Peyer's patch (tissue), 4 donors: ENCODE measurements around the gene DCP1A.

Source experiments
- POLR2A ChIP-seq, 2 donors: fragments of 450-650 bp; IDR thresholded peaks; one replicate each; pipeline ENCODE4 v1.5.1; 2017; ENCODE audit warnings: antibody characterized with exemption in 2 of 2, mild to moderate bottlenecking in 2 of 2, moderate library complexity in 2 of 2
- TF ChIP-seq, protein P1 (sequence below), 6 experiments: fragments of 450-650 bp in 4 of 6; fragments of 200-600 bp in 2 of 6; sonication (generic) in 1 of 6; IDR thresholded peaks; one replicate each; pipeline ENCODE4 v1.5.1; 2017 to 2019; ENCODE audit warnings: antibody characterized with exemption in 6 of 6, mild to moderate bottlenecking in 3 of 6, moderate library complexity in 1 of 6

GRCh38 chr3:53278667-53279066 is 68.7 kb downstream of the DCP1A start:
- TF ChIP-seq, protein P1, sequence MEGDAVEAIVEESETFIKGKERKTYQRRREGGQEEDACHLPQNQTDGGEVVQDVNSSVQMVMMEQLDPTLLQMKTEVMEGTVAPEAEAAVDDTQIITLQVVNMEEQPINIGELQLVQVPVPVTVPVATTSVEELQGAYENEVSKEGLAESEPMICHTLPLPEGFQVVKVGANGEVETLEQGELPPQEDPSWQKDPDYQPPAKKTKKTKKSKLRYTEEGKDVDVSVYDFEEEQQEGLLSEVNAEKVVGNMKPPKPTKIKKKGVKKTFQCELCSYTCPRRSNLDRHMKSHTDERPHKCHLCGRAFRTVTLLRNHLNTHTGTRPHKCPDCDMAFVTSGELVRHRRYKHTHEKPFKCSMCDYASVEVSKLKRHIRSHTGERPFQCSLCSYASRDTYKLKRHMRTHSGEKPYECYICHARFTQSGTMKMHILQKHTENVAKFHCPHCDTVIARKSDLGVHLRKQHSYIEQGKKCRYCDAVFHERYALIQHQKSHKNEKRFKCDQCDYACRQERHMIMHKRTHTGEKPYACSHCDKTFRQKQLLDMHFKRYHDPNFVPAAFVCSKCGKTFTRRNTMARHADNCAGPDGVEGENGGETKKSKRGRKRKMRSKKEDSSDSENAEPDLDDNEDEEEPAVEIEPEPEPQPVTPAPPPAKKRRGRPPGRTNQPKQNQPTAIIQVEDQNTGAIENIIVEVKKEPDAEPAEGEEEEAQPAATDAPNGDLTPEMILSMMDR (IDR thresholded peaks at IDR 0.05) = no peak
- TF ChIP-seq POLR2A (IDR thresholded peaks at IDR 0.05) = no peak
